ENCODE results near the gene TOR1B. TPM values are rescaled to one million over a fixed set of nuclear protein-coding genes. Genes with fewer than 3 reads are reported as not detected.
"Not testable (repeated sequence)": the region's sequence is repeated elsewhere in the genome, so short reads cannot be mapped to it uniquely, and the experiment has no call there.

The TOR1B gene
- total RNA-seq, 2 donors from 2014 or later: 15.2 to 16.9 TPM

DNA sequence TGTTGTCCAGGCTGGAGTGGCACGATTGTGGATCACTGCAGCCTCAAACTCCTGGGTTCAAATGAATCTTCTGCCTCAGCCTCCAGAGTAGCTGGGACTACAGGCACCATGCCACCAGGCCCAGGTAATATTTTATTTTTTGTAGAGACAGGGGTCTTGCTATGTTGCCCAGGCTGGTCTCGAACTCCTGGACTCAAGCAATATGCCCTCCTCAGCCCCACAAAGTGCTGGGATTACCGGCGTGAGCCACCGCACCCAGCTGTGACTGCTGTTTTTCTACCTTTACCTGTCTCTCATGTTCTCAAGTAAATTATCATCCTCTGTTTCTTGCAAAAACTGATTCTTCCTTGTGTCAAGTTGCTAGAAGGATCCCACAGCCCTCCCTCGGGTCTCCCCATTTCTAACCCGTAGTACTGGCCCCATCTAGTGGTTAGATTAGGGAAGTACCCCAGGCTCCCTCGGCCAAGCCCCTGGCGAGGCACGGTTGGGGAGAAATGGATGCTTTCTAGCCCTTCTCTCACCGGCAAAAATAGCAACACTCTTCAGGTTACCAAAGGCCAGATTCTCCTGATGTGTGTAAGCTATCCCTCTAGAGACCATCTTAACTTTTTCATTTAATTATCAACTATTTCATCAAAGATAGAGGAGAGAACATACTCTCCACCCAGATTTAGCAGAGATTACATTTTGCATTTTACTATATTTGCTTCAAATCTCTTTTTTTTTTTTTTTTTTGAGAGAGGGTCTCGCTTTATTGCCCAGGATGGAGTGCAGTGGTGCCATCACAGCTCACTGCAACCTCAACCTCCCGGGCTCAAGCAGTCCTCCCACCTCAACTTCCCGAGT is 19.2 kb upstream of the TOR1B start:
- H3K4me1 ChIP-seq (ENCODE audit: control insufficient read depth, insufficient read depth, low read length): no peaks in the 10 kb centered on the region
- H3K27me3 ChIP-seq (ENCODE audit: control insufficient read depth, insufficient read depth, low read length, poor library complexity, severe bottlenecking): peaks cover 20% of the 10 kb centered on the region
- H3K27me3 Mint-ChIP-seq (ENCODE audit: insufficient read depth): peaks cover 22% of the 10 kb centered on the region
- no peaks in the 10 kb centered on the region for H3K4me1 Mint-ChIP-seq
- H3K36me3 Mint-ChIP-seq (ENCODE audit: low read depth): no peaks in the 10 kb centered on the region
- H3K9me3 ChIP-seq (ENCODE audit: control insufficient read depth, low read length): no peaks in the 10 kb centered on the region
- peak; percentile 95 for TF ChIP-seq CTCF (conservative IDR thresholded peaks at IDR 0.05)
- WGBS, 2 experiments (ENCODE audit: insufficient coverage in 1 of 2, insufficient read length in 1 of 2): 44 to 60% methylated on average over 5 to 14 of the region's 14 CpGs
- H3K36me3 ChIP-seq (ENCODE audit: control insufficient read depth, insufficient read depth, low read length): no peaks in the 10 kb centered on the region
- H3K4me3 ChIP-seq (ENCODE audit: low read length): no peak overlapping the region
- H3K27ac Mint-ChIP-seq: no peak overlapping the region
- H3K4me3 Mint-ChIP-seq: no peak overlapping the region
- peak; percentile 94 for DNase-seq
- no peak overlapping the region for H3K9ac ChIP-seq (ENCODE audit: extremely low read depth, low read length, poor library complexity, severe bottlenecking)
- no peak overlapping the region for H3K27ac ChIP-seq (ENCODE audit: low read depth, low read length)
- no peaks in the 10 kb centered on the region for H3K9me3 Mint-ChIP-seq

DNA sequence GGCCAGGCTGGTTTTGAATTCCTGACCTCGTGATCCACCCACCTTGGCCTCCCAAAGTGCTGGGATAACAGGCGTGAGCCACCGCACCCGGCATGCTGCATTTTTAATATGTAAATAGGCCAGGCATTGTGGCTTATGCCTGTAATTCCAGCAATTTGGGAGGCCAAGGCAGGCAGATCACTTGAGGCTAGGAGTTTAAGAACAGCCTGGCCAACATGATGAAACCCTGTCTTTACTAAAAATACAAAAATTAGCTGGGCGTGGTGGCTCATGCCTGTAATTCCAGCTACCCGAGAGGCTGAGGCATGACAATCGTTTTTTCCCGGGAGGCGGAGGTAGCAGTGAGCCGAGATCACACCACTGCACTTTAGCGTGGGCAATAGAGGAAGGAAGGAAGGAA is 18.0 kb upstream of the TOR1B start:
- WGBS, 2 experiments (ENCODE audit: insufficient coverage in 1 of 2, insufficient read length in 1 of 2): 79 to 85% methylated on average over 10 to 11 of the region's 11 CpGs
- not testable (repeated sequence) for H3K9me3 ChIP-seq (ENCODE audit: control insufficient read depth, low read length); H3K27ac ChIP-seq (ENCODE audit: low read depth, low read length); H3K36me3 Mint-ChIP-seq (ENCODE audit: low read depth); H3K9ac ChIP-seq (ENCODE audit: extremely low read depth, low read length, poor library complexity, severe bottlenecking); H3K36me3 ChIP-seq (ENCODE audit: control insufficient read depth, insufficient read depth, low read length); DNase-seq; H3K4me3 ChIP-seq (ENCODE audit: low read length); H3K27ac Mint-ChIP-seq; H3K9me3 Mint-ChIP-seq; H3K4me1 ChIP-seq (ENCODE audit: control insufficient read depth, insufficient read depth, low read length); H3K4me1 Mint-ChIP-seq; H3K4me3 Mint-ChIP-seq
- H3K27me3 Mint-ChIP-seq (ENCODE audit: insufficient read depth): peaks cover 22% of the 10 kb centered on the region
- peaks cover 20% of the 10 kb centered on the region for H3K27me3 ChIP-seq (ENCODE audit: control insufficient read depth, insufficient read depth, low read length, poor library complexity, severe bottlenecking)

GRCh38 chr9:129785866-129786265 is 17.1 kb upstream of the TOR1B start:
- 88% methylated on average over 1 of the region's 1 CpG; no CpG with 5 or more reads in 1 of the 2 experiments for WGBS, 2 experiments (ENCODE audit: insufficient coverage in 1 of 2, insufficient read length in 1 of 2)
- H3K9me3 Mint-ChIP-seq: no peaks in the 10 kb centered on the region
- DNase-seq: no peak
- no peak overlapping the region for H3K4me3 Mint-ChIP-seq
- no peaks in the 10 kb centered on the region for H3K36me3 ChIP-seq (ENCODE audit: control insufficient read depth, insufficient read depth, low read length)
- H3K4me1 Mint-ChIP-seq: no peaks in the 10 kb centered on the region
- H3K9me3 ChIP-seq (ENCODE audit: control insufficient read depth, low read length): no peaks in the 10 kb centered on the region
- no peak overlapping the region for H3K9ac ChIP-seq (ENCODE audit: extremely low read depth, low read length, poor library complexity, severe bottlenecking)
- H3K4me1 ChIP-seq (ENCODE audit: control insufficient read depth, insufficient read depth, low read length): no peaks in the 10 kb centered on the region
- no peak for TF ChIP-seq CTCF (conservative IDR thresholded peaks at IDR 0.05)
- H3K27me3 Mint-ChIP-seq (ENCODE audit: insufficient read depth): peaks cover 24% of the 10 kb centered on the region
- H3K36me3 Mint-ChIP-seq (ENCODE audit: low read depth): no peaks in the 10 kb centered on the region
- peaks cover 20% of the 10 kb centered on the region for H3K27me3 ChIP-seq (ENCODE audit: control insufficient read depth, insufficient read depth, low read length, poor library complexity, severe bottlenecking)
- no peak overlapping the region for H3K27ac ChIP-seq (ENCODE audit: low read depth, low read length)
- no peak overlapping the region for H3K4me3 ChIP-seq (ENCODE audit: low read length)
- no peak overlapping the region for H3K27ac Mint-ChIP-seq

Data from endodermal cell (in vitro differentiated cells).